OCI-LY3 (cell line): ENCODE results near the gene ERC2.

Experiments used
- H2AFZ ChIP-seq: fragments of 200-600, 300-600 bp; shearing (Covaris generic); 2 replicates; pipeline ENCODE4 v1.6.0; 2014; ENCODE audit warnings: antibody characterized with exemption, low read depth, low read length
- H3K27ac ChIP-seq: fragments of 200-600, 300-600 bp; sonication (generic); 2 replicates; pipeline ENCODE4 v1.5.1; 2014; ENCODE audit warnings: mild to moderate bottlenecking, low read length, moderate library complexity, mixed read lengths
- H3K27me3 ChIP-seq: fragments of 200-600, 300-600 bp; sonication (generic); 2 replicates; pipeline ENCODE4 v1.6.1; 2014; ENCODE audit warnings: low read depth, low read length, mixed read lengths
- H3K36me3 ChIP-seq: fragments of 200-600, 300-600 bp; sonication (generic); replicated peaks from 2 replicates; pipeline ENCODE3; 2014; ENCODE audit warnings: low read depth, low read length, mixed read lengths
- H3K4me1 ChIP-seq: fragments of 300-600, 200-600 bp; sonication (generic); 2 replicates; pipeline ENCODE4 v1.6.1; 2014; ENCODE audit warnings: low read length, mixed read lengths
- H3K4me2 ChIP-seq: fragments of 200-600, 300-600 bp; sonication (generic); 2 replicates; pipeline ENCODE4 v1.6.1; 2014; ENCODE audit warnings: low read length, mixed read lengths
- H3K4me3 ChIP-seq: fragments of 300-600, 200-600 bp; sonication (generic); 2 replicates; pipeline ENCODE4 v1.5.1; 2014; ENCODE audit warnings: antibody characterized with exemption, mild to moderate bottlenecking, low read length, moderate library complexity
- H3K79me2 ChIP-seq: fragments of 300-600, 200-600 bp; shearing (Covaris generic); 2 replicates; pipeline ENCODE4 v1.6.1; 2014; ENCODE audit warnings: mild to moderate bottlenecking, low read length, mixed read lengths
- H3K9ac ChIP-seq: fragments of 300-600, 200-600 bp; shearing (Covaris generic); 2 replicates; pipeline ENCODE4 v1.6.0; 2014; ENCODE audit warnings: mild to moderate bottlenecking, low read length, moderate library complexity
- H3K9me3 ChIP-seq: fragments of 200-600, 300-600 bp; shearing (Covaris generic); 2 replicates; pipeline ENCODE4 v1.6.1; 2014; ENCODE audit warnings: low read length, mixed read lengths; ENCODE audit not compliant: insufficient read depth
- H4K20me1 ChIP-seq: fragments of 200-600, 300-600 bp; sonication (generic); 2 replicates; pipeline ENCODE4 v1.6.1; 2016; ENCODE audit warnings: low read length, mixed read lengths; ENCODE audit not compliant: insufficient read depth
- EZH2phosphoT487 ChIP-seq: fragments of 200-600 bp; shearing (Covaris generic); IDR thresholded peaks from 2 replicates; pipeline ENCODE4 v1.6.1; 2018; ENCODE audit warnings: antibody characterized with exemption, mixed run types, low read depth
- TF ChIP-seq, protein P1 (sequence below): fragments of 200-600, 300-600 bp; sonication (generic); IDR thresholded peaks from 2 replicates; pipeline ENCODE4 v1.5.1; 2014; ENCODE audit warnings: antibody characterized with exemption, low read length, low read depth

Gene ERC2

DNA sequence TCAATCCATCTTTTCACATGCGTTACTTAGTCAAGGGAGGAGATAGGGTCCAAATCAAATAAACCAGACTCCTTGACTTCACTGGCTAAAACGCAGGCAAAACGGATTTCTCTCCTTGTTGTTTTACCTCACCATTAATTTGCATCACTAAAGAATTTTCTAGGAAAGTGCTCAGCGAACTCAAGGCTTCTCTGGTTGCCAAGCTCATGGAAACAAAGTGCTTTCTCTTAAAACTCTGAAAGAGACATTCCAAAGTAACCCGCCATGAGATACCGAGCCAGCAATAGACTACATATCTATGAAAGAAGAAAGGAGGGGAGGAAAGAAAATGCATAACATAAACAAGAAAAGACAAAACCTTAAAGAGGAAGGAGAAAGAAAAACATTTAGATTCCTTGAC is 769.4 kb downstream of the ERC2 start:
- H4K20me1 ChIP-seq = no peaks in the 10 kb centered on the region
- no peak overlapping the region for H3K4me3 ChIP-seq
- no peak overlapping the region for H3K9ac ChIP-seq
- peaks cover 9% of the 10 kb centered on the region; the same call in 1 of the 2 replicates for H3K27me3 ChIP-seq
- no peaks in the 10 kb centered on the region for H3K79me2 ChIP-seq
- no peak overlapping the region for H2AFZ ChIP-seq
- no peak overlapping the region for H3K27ac ChIP-seq
- H3K4me1 ChIP-seq = peaks cover 9% of the 10 kb centered on the region
- no peak overlapping the region for H3K4me2 ChIP-seq
- no peaks in the 10 kb centered on the region for H3K9me3 ChIP-seq
- H3K36me3 ChIP-seq = no peaks in the 10 kb centered on the region
- no peak for TF ChIP-seq EZH2phosphoT487
- TF ChIP-seq, protein P1, sequence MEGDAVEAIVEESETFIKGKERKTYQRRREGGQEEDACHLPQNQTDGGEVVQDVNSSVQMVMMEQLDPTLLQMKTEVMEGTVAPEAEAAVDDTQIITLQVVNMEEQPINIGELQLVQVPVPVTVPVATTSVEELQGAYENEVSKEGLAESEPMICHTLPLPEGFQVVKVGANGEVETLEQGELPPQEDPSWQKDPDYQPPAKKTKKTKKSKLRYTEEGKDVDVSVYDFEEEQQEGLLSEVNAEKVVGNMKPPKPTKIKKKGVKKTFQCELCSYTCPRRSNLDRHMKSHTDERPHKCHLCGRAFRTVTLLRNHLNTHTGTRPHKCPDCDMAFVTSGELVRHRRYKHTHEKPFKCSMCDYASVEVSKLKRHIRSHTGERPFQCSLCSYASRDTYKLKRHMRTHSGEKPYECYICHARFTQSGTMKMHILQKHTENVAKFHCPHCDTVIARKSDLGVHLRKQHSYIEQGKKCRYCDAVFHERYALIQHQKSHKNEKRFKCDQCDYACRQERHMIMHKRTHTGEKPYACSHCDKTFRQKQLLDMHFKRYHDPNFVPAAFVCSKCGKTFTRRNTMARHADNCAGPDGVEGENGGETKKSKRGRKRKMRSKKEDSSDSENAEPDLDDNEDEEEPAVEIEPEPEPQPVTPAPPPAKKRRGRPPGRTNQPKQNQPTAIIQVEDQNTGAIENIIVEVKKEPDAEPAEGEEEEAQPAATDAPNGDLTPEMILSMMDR = no peak

DNA sequence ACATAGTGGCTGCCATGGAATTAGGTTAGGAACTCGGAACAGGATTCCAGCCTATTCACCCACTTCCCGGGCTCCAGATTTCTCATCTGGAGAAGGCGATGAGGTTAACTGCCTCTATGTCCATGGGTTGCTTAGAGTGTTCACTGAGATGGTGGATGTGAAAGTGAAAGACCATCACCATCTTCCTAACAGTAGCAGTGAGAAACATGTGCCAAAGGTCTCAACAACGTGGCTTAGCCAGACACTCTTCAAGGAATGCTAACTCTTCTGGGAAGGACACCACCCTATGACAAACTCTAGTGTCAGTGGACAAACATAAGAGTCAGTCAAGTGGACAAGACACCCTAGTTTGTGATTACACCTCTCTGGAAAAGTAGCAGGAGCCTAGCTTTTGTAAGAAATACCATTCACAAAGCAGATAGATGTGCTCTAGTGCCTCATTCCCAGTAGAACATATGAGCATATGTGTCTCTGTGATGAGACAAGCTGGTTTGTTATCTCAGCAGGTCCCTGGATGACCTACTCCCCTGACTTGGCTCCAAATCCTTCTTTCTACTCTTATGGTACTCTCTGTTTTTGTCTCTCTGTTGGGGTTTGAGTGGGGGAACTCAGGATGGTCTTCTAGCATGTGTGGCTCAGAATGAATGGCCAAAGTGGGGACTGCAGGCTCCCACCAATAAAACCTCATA is 770.9 kb downstream of the ERC2 start:
- no peak overlapping the region for H2AFZ ChIP-seq
- no peaks in the 10 kb centered on the region for H3K79me2 ChIP-seq
- H3K4me1 ChIP-seq = peaks cover under 1% of the 10 kb centered on the region; the same call in 1 of the 2 replicates
- H3K9me3 ChIP-seq = no peaks in the 10 kb centered on the region
- no peak overlapping the region for H3K4me3 ChIP-seq
- H3K27me3 ChIP-seq = peaks cover 9% of the 10 kb centered on the region; the same call in 1 of the 2 replicates
- TF ChIP-seq EZH2phosphoT487 = no peak
- TF ChIP-seq, protein P1 = no peak
- H4K20me1 ChIP-seq = no peaks in the 10 kb centered on the region
- no peaks in the 10 kb centered on the region for H3K36me3 ChIP-seq
- H3K4me2 ChIP-seq = no peak overlapping the region
- no peak overlapping the region for H3K27ac ChIP-seq
- no peak overlapping the region for H3K9ac ChIP-seq

DNA sequence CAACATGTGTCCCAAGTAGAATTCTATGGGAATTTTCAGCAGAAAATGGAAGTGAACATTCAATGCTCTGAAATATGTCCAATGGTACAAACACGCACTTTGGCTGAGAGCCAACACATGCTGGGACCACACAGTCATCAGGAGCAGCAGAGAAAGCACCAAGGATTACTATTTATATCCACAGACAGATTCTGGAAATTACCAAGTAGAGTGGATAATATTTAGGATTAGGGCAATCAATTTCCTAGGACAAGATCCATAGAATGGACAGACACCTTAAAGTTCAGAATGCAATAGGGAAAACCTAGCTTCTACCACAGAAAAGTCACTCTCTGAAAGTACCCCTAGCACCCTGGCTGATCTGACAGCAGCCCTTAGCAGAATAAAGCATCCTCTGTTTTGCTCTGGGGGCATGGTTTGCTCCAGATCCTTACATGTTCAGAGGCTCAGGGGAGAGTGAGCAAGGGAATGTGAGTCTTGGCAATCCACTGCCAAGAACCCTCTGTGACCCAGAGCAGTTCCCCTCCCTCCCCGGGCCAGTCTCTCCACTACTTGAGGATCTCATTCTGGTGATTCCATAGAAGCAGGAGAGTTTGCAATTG is 775.2 kb downstream of the ERC2 start:
- no peaks in the 10 kb centered on the region for H4K20me1 ChIP-seq
- peaks cover 6% of the 10 kb centered on the region; the same call in 1 of the 2 replicates for H3K4me1 ChIP-seq
- no peak overlapping the region for H2AFZ ChIP-seq
- H3K4me2 ChIP-seq = no peak overlapping the region
- H3K9ac ChIP-seq = no peak overlapping the region
- H3K27ac ChIP-seq = no peak overlapping the region
- H3K79me2 ChIP-seq = no peaks in the 10 kb centered on the region
- no peaks in the 10 kb centered on the region for H3K36me3 ChIP-seq
- TF ChIP-seq, protein P1 = no peak
- no peak for TF ChIP-seq EZH2phosphoT487
- no peak overlapping the region for H3K4me3 ChIP-seq
- no peaks in the 10 kb centered on the region for H3K9me3 ChIP-seq
- peaks cover 23% of the 10 kb centered on the region for H3K27me3 ChIP-seq

DNA sequence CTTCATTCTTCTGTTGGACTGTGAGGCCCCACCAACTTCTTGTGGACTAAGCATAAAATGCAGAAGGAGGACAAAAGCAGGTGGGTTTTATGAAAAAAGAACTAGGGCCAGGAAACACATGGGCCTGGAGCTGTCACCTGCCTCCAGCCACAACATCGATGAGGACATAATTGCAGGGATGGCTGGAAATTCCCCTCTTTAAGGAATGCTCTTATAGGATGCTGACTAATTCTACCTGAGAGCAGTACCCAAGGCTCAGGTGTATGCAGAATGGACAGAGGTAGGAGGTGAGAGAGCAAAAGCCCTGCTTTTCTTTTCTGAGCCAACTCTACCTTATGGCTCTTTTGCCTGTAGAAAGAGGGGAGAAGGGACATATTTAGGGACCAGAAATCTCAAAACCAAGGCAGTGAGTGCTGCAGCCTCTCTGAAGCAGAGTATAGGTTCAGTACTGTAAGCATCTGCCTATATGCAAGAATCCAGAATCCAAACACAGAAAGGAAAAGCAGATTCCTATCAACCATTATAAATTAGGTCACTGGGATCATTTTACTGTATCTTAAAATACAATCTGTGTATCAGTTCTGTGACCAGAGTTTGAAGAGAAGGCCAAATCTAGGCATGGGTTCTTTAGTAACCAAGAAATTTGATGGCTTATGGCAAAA is 775.8 kb downstream of the ERC2 start:
- Histone ChIP-seq H3K9me3 (no peaks in the 10 kb centered on the region), H3K36me3 (no peaks in the 10 kb centered on the region), H3K79me2 (no peaks in the 10 kb centered on the region), H3K4me3 (no peak overlapping the region), H3K9ac (no peak overlapping the region), H4K20me1 (no peaks in the 10 kb centered on the region), H3K27ac (no peak overlapping the region), H3K27me3 (peaks cover 28% of the 10 kb centered on the region), H3K4me2 (no peak overlapping the region), H3K4me1 (peaks cover 10% of the 10 kb centered on the region; the same call in 1 of the 2 replicates), H2AFZ (no peak overlapping the region)
- TF ChIP-seq EZH2phosphoT487 = no peak
- TF ChIP-seq, protein P1 = no peak
